Activated gamma-delta T cell treated with Interleukin-2 at 50 U/mL for 16 hours (primary cell): Measurements from ENCODE around the gene CCDC93.
A peak's percentile ranks its signal among the peaks of the same experiment; 100 is the strongest.

Experiments
- DNase-seq: peaks from one replicate; pipeline ENCODE4 v3.0.0-alpha.2; 2020

Gene CCDC93, protein sequence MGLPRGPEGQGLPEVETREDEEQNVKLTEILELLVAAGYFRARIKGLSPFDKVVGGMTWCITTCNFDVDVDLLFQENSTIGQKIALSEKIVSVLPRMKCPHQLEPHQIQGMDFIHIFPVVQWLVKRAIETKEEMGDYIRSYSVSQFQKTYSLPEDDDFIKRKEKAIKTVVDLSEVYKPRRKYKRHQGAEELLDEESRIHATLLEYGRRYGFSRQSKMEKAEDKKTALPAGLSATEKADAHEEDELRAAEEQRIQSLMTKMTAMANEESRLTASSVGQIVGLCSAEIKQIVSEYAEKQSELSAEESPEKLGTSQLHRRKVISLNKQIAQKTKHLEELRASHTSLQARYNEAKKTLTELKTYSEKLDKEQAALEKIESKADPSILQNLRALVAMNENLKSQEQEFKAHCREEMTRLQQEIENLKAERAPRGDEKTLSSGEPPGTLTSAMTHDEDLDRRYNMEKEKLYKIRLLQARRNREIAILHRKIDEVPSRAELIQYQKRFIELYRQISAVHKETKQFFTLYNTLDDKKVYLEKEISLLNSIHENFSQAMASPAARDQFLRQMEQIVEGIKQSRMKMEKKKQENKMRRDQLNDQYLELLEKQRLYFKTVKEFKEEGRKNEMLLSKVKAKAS

GRCh38 chr2:118013724-118014491 lies at the start of gene CCDC93:
CCDC93 (minus strand) TSS chr2:118014070; CDS start chr2:118013995, 75 bp downstream.
- DNase-seq = peak; percentile 84

DNA sequence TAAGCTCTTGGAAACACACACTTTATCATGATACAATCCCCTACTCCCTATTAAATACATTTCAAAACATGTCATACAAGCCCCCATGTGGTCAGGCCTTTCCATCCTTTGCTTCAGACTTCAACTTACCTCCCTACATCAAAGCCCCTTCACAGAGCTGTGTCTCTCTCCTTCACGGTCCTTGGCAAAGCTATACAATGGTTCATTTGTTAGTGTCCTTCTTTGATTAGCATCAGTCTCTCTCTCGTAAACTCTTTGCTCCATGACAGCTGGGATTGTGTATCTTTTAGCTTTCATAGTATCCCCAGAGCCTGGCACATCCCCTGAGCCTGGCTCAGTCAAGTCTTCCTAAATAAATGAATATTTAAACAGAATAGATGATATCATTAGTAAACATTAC lies 48.8 kb upstream of the CCDC93 start:
- no peak for DNase-seq

- no peak for DNase-seq
Observed at GRCh38 chr2:118062048-118062447, 48.2 kb upstream of the CCDC93 start.

DNA sequence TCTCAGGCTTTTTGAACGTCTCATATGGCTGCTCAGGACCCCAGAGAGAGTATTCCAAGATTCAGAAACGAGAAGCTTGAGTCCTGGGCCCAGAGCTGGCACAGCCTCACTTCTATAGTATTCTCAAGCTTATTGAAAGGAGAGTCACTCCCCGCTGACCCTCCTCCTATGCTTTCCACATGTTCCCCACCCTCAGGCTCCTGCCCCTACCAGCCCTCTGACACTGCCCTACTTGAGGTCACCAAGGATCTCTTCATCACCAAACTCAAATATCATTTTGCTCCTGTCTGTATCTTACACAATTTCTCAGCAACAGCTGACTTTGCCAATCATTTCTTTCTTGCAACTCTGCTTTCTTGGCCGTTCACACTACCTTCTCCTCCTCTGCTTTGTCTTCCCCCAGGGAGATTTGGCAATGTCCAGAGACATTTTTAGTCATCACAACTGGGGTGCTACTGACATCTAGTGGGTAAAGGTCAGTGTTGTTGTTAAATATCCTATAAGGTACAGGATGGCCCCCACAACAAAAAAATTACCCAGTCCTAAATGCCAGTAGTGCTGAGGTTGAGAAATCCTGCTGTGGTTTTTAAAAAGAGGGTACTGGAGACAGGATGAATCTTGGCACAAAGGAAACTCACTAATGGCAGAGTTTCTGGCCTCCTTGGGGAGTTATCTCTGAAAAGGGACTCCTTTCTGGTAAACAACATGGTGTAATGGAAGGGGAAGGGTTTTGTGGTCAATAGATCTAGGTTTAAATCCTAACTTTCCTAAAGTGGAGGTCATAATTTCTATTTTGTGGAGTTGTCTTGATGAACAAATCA lies 47.5 kb upstream of the CCDC93 start:
- no peak for DNase-seq

DNA sequence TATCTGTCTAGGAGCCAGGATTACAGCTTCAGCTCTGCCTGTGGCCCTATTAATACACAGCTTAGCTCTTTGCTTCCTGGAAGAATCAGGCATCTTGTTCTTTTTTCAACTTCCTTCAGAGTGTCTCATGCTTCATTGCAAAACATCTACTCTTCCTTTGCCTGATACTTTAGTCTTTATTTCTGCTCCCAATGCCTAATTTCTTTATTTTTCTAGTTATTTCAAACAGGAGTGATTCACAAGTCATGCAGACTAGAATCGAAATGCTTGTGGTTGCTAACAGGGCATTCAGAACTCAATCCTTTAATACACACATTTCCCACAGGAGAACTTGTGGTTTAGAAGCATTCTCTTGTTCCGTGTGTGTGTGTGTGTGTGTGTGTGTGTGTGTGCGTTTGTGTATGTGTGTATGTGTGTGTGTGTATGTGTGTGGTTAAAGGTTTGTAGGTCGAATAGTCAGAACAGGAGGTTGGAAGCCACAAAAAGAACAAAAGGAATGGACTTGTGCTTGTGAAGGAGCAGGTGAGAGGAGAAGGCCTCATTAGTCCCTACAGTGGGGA lies 46.1 kb upstream of the CCDC93 start:
- no peak for DNase-seq

- no peak for DNase-seq
Observed at GRCh38 chr2:118058951-118059350, 45.1 kb upstream of the CCDC93 start.

- no peak for DNase-seq
Observed at GRCh38 chr2:118056801-118057200, 42.9 kb upstream of the CCDC93 start.

DNA sequence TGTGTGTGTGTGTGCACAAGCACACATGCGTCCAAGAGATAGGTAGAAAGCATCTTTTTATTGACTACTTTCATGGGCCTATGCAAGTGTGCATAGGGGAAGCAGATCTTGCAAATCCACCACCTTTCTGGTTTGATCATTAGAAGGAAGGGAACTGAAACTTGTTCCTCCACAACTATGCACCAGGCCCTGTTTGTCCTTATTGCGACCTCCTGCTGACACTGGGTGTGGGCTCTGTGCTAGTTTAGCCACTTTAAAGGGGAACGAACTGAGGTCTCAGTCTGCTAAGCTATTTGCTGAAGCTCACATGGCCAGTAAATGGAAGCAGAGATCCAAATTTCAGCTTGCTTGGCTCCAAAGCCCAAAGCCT lies 42.3 kb upstream of the CCDC93 start:
- no peak for DNase-seq

GRCh38 chr2:118055512-118056164 lies 41.8 kb upstream of the CCDC93 start:
- DNase-seq = no peak

GRCh38 chr2:118054213-118055008 lies 40.5 kb upstream of the CCDC93 start:
- DNase-seq = no peak

GRCh38 chr2:118053681-118054080 lies 39.8 kb upstream of the CCDC93 start:
- no peak for DNase-seq

- no peak for DNase-seq
Observed at GRCh38 chr2:118052474-118052873, 38.6 kb upstream of the CCDC93 start.

DNA sequence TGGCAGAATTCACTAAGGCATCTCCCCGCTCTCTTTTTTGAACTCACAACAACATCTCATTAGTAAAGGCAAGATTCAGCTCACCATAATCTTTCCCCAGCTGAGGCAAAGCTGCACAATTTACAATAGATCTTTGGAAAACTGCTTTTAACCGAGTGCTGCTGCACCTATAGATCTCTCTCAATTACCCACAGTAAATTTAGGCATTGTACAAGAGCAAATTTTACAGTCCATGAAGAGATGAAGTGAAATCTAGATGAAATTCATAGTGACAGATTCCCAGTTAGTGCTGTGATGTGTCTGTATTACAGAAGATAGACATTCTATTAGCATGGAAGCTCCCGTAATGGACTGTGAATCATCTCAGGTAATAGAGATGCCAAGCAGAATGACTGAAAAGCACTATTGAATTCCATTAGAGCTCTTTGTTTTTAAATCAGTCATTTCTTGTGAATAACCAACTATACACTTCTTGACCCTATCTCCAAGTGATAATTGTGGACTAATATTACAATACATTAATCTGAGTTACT lies 38.0 kb upstream of the CCDC93 start:
- DNase-seq = no peak

DNA sequence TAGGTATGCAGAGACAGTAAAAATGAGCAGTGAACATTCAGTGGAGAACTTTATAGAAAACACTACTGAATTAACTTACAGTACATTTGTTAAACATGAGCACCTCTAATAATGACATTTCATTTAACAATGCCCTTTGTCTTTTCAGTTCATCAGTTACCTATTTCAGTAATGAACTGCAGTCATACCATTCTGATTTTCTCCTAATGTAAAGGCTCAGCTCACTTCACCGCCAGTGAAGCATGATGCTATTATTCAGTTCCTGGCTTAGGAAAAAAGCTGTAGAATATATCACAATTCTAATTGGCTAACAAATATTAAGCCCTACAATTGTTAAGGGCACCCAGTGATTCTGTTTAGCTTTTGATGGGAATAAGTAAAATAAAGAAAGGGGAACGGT lies 37.1 kb upstream of the CCDC93 start:
- DNase-seq = no peak

DNA sequence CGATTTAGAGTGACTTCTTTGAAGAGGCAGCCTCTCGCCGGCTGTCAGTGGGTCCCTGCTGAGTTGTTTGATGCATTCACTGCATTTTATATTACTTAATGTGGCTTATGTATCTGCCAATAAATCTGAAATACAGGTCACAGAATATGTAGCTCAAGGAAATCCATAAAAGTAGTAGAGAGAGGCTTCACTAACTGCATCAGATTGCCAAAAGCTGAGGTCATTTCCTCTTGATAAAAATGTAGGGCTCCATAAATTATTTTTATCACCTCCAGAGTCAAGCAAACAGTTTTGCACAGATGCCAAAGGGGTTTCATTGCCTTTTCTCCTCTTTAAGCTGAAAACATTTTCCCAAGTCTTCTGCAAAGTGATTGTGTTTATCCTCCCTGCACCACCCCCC lies 36.5 kb upstream of the CCDC93 start:
- DNase-seq = no peak

GRCh38 chr2:118049816-118050140 lies 35.9 kb upstream of the CCDC93 start:
- DNase-seq = no peak

GRCh38 chr2:118049140-118049815 lies 35.4 kb upstream of the CCDC93 start:
- no peak for DNase-seq

GRCh38 chr2:118048401-118048800 lies 34.5 kb upstream of the CCDC93 start:
- DNase-seq = no peak

DNA sequence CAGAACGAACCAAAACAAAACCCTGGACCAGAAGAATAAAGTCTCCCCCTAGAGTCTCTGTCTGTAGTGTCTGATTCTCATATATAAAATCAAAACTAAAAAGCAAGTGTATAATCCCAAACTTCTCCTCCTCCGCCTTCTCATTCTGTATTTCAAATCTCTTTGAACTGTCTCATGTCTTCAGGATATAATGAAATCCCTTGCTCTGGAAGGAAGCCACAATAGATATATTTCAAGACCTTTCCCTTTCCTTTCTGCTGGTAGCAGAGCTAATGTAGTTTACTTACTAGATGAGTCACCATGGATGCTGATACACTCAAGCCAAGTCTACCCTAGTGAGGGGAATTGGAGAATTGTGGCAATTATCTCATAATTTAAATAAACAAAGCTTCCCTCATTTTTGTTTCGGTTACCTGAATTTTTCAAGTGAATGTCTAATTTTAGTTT lies 33.5 kb upstream of the CCDC93 start:
- DNase-seq = no peak

- no peak for DNase-seq
Observed at GRCh38 chr2:118046634-118047210, 32.9 kb upstream of the CCDC93 start.
